GM11168 (cell line): ENCODE data around the gene C6orf163.

ENCODE experiments used
- in situ Hi-C: fragments of 300-500 bp; cut with MboI; formaldehyde crosslinking; loops from one replicate; pipeline ENCODE4 v1.12.0; 2022; ENCODE audit warnings: low sequenced_read_pairs; ENCODE audit not compliant: unreplicated experiment

Gene C6orf163

GRCh38 chr6:87351583-87351982 lies 7.0 kb downstream of the C6orf163 start:
- in situ Hi-C loops: no loop called here

DNA sequence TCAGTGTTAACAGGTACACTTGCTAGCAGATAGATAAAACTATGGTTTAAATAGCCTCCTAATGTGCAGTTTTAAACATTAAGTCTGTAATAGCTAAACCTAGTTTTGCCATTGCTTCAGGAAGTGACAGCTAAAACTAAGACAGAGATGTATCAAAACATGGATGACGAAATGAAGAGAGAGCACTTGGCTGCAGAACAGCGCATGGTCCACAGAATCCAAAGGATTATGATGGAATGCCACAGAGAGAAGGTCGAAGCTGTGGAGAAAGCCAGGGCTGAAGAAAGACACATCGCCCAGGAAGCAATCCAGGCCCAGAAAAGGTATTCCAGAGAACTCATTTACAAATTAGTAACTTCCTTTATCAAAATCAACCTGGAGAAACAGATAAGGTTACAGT lies 11.6 kb downstream of the C6orf163 start:
- in situ Hi-C loops: no loop called here

DNA sequence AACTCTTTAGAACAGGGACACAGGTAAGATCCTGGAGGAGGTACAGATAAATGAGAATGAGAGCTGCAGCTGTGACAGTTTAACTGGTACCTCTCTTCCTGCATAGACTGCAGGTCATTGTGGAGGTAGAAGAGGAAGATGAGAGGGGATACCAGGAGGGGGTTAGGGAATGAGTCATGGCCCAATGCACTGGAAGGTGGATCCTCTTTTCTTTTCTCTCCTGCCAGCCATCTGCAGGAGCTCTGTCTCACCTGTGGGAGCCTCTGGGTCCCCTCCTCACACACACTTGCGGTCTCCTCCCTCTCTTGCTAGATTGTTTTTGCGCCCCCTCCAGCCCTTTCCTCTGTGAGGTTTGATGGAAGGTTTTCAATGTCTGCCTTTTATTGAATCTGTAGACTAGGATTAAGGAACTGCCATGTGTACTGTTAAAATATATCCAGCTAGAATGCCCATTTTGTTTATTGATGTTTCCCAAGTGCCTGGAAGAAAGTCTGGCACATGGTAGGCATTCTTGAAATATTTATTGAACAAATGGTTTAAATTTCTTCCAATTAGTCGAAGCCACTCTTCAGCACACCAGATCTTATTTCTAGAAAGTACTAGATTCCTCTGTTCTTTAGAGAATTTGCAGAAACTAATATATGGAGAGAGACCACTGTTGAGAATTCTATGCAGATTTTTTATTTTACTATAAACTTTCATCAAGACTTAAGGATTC lies 13.0 kb downstream of the C6orf163 start:
- in situ Hi-C loops: no loop called here

DNA sequence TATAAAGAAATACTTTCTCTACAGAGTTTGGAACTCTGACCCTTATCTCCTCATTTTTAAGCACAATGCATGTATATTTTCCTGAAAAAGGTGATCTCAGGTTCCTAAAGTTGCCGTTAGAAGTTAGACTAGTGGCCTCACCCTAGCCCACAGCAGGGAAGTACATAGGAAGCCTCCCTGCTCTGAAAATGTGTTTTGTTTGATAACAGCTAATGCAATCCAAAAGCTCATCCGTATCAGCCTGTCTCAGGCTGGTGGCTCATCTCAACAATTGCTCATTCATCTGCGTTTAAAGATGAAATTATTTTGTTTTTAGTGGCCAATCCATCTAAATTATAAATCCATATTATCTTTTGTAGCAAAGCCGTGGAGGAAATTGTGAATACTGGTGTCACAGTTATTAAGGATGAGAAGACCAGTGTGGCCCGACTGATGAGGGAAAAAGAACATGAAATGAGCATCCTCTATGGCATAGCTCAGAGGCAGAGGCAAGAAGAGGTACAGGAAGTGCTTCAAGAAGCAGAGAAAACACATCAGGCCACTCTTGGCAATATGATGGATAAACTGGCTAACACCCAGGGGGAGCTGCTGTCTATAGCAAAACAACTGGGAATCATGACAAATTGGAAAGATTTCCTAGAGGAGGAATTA lies 20.1 kb downstream of the C6orf163 start:
- in situ Hi-C loops: no loop called here

GRCh38 chr6:87366072-87366827 lies 21.6 kb downstream of the C6orf163 start:
- in situ Hi-C loops: no loop called here

DNA sequence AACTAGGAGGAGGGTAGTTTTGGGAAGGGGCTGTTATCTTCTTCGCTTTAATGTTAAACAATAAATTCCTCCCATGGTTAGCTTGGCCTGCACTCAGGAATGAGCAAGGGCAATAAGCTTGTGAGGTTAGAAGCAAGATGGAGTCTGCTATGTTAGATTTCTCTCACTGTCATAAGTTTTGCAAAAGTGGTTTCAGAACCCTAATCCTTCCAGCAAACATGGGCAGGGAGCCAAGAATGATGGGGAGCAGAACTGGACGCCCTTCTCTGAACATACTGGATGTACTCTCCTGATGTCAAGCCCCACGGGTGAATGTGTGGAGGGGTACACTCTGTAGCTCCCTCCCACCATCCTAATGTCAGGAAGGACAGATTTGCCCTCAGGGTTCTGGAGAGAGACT lies 22.3 kb downstream of the C6orf163 start:
- in situ Hi-C loops: no loop called here

DNA sequence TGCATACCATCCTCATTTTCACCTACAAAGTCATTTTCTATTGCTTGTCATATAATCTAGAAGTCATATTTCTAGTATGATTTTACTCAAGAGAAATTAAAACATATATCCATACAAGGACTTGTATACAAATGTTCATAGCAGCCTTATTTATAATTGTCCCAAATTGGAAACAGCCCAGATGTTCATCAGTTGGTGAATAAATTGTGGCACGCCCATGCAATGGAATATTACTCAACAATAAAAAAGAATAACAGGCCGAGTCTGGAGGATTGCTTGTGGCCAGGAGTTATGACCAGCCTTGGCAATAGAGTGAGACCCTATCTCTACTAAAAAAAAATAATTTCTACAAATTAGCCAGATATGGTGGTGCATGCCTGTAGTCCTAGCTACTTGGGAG lies 28.8 kb downstream of the C6orf163 start:
- in situ Hi-C loops: no loop called here

- in situ Hi-C loops: no loop called here
Measured at GRCh38 chr6:87375315-87375714, 30.7 kb downstream of the C6orf163 start.

- in situ Hi-C loops: no loop called here
Measured at GRCh38 chr6:87376643-87377042, 32.0 kb downstream of the C6orf163 start.

- in situ Hi-C loops: no loop called here
Measured at GRCh38 chr6:87378947-87379346, 34.3 kb downstream of the C6orf163 start.

- in situ Hi-C loops: loop anchor here (10.0 kb wide), 1 partner anchor 238 kb away; no protein-coding TSS in a partner anchor
Measured at GRCh38 chr6:87382861-87383260, 38.2 kb downstream of the C6orf163 start.

GRCh38 chr6:87384038-87384437 lies 39.4 kb downstream of the C6orf163 start:
- in situ Hi-C loops: loop anchor here (10.0 kb wide), 1 partner anchor 239 kb away; no protein-coding TSS in a partner anchor

DNA sequence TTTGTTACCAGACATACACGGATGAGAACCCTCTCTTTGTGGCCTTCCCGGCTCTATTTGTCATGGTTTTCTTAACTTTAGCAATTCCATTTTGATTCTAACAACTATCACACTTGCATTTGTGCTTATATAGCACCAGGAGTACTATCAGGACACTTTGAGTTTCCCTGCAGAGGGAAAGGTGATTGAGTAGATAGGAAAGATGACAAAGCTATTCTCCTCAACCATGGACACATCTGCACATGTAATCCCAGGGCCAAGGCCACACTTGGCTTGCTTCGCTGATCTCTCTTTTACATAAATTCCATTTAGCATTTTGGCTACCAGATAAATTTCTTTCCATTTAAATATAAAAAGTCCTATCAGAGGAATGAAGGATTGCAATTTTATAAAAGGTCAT lies 39.8 kb downstream of the C6orf163 start:
- in situ Hi-C loops: loop anchor here (10.0 kb wide), 1 partner anchor 240 kb away; no protein-coding TSS in a partner anchor

DNA sequence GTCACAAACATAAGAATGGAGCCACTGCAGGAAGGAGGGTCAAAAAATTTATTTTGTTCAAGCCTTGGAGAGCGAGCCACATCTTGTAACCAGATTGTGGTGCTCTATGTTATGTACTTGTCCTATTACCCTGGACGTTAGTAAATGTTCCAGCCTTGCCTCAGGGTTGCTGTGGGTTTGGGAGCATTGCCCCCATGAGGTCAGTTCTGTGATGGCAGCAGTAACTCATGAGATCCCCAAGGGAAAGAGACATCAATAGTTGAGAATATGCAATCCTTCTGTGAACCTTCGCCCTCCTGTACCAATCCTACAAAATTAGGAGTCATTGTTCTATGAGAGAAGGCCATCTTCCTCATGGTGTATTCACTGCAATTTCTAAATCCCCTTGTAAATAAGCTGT lies 46.7 kb downstream of the C6orf163 start:
- in situ Hi-C loops: no loop called here

GRCh38 chr6:87393026-87393622 lies 48.5 kb downstream of the C6orf163 start:
- in situ Hi-C loops: no loop called here

DNA sequence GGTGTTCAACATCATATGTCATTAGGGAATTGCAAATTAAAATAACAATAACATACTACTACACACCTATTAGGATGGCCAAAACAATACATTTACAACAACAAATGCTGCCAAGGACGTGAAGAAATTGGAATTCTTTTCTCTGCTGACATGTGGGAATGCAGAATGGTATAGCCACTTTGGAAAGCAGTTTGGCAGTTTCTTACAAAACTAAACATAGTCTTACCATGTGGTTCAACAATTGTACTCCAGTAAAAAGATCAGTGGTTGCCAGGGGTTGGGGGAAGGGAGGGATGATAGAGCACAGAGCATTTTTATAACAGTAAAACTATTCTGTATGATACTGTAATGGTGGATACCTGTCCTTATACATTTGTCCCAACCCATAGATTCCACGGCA lies 50.8 kb downstream of the C6orf163 start:
- in situ Hi-C loops: no loop called here

- in situ Hi-C loops: no loop called here
Measured at GRCh38 chr6:87396595-87397392, 52.2 kb downstream of the C6orf163 start.

DNA sequence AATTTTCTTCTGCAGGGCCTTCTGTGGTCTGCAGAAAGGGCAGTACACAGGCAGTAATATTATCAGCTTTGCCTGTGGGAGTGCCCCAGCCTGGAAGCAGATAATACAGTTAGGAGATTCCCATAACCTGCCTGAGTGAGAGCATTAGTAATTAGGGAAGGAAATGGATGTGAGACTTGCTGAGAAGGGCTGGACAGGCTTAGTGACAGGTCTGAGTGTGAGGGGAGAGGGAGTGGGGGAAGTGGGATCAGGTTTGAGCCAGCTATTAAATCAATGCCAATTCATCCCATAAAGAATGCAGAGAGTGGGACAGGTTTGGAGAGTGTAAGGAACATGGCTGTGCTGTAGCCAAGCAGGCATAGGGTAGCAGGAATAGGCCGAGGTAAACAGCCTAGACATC lies 53.0 kb downstream of the C6orf163 start:
- in situ Hi-C loops: no loop called here

GRCh38 chr6:87401832-87402231 lies 57.2 kb downstream of the C6orf163 start:
- in situ Hi-C loops: no loop called here

DNA sequence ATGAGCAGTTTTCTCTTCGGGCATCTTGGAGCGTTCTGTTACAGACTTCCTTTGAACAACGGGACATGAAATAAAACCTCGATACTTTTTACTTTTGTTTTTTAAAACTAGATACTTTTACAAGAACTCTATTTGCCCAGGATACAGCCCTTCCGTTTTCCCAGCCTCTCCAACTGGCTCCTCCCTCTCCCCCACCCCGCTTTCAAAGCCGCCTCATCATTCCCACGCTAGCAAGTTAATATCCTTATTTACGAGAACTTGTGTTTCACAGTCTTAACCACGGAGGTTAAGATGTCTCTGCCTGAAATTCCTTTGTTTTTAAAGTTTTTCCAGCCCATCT lies 62.9 kb downstream of the C6orf163 start:
- in situ Hi-C loops: no loop called here
